Pancreas (tissue), 10 donors: ENCODE data around the gene CHD2. TPM values are rescaled to one million over a fixed set of nuclear protein-coding genes. Genes with fewer than 3 reads are reported as not detected.
A peak's percentile ranks its signal among the peaks of the same experiment; 100 is the strongest.

Experiments used
- ATAC-seq, 4 donors: fragments of 200-7000 bp; cut with Tn5 transposase; one replicate each; pipeline versions ENCODE4 v1.8.0 to v1.9.1; 2020; ENCODE audit warnings: mild to moderate bottlenecking in 4 of 4, moderate library complexity in 4 of 4
- DNase-seq, 6 donors: peaks; one replicate each; pipeline ENCODE4 v3.0.0-alpha.2; 2020
- FAIRE-seq: peaks from 2 replicates; lab custom pipeline; 2012; peaks lifted over from hg19 to GRCh38; lab: Jason Lieb, UNC
- H3K27ac ChIP-seq, 4 donors: fragments of 200-600 bp; sonication (generic); 1 replicate in 3 of 4; 2 replicates in 1 of 4; pipeline versions ENCODE4 v1.5.0 to v1.8.0; 2020
- H3K27me3 ChIP-seq, 4 donors: fragments of 200-600 bp; one replicate each; pipeline ENCODE4 v1.8.0; 2021
- H3K36me3 ChIP-seq, 3 donors: fragments of 200-600 bp; sonication (generic) in 1 of 3; one replicate each; pipeline versions ENCODE4 v1.5.0 to v1.8.0; 2020 to 2021
- H3K4me1 ChIP-seq, 3 donors: fragments of 200-600 bp; one replicate each; pipeline ENCODE4 v1.8.0; 2021
- H3K4me3 ChIP-seq, 4 donors: fragments of 200-600 bp; sonication (generic) in 2 of 4; one replicate each; pipeline versions ENCODE4 v1.5.0 to v1.8.0; 2020 to 2021
- H3K9me3 ChIP-seq, 4 donors: fragments of 200-600 bp; one replicate each; pipeline ENCODE4 v1.8.0; 2021
- CTCF ChIP-seq, 4 donors: fragments of 200-600 bp; sonication (generic) in 3 of 4; IDR thresholded peaks; one replicate each; pipeline versions ENCODE4 v1.5.0 to v1.8.0; 2021; ENCODE audit warnings: antibody characterized with exemption in 4 of 4
- WGBS, 2 donors: extraction: QIAGEN DNeasy Blood & Tissue Kit; methylation state at CpG; one replicate each; pipeline ENCODE4 v1.1.7; 2013; 5-methylcytosine and 5-hydroxymethylcytosine counted together
- intact Hi-C, 3 donors: fragments of 100-400 bp; cut with DNase I; formaldehyde crosslinking; loops; one replicate each; pipeline versions ENCODE4 v1.11.1 to v1.14.2; 2022
- polyA plus RNA-seq, 2 donors: library from polyadenylated mRNA; stranded (reverse); fragments of 200-250 nt; gene quantifications; one replicate each; pipeline ENCODE4 v1.2.3, GENCODE V29; 2013
- total RNA-seq, 6 donors: library from RNA; stranded (reverse); fragmentation: NEBNext Ultra II Directional in 4 of 6; extraction: Animal tissue kit (Norgen Biotek cat#: 25700) in 4 of 6; gene quantifications; one replicate each; pipeline versions ENCODE4 v1.2.1 to v1.2.4, GENCODE V29; 2021 to 2023
- donor health status: healthy with polysubstance abuse.
- donor health status: DM: no; HTN: no; CAD: no; lungs with moderate emphysema.
- donor health status: DM: no; HTN: no; CAD: no.
- donor health status: control.
- donor health status: control.
- donor health status: Bipolar disorder and iron deficiency.
- donor health status: DM: yes; HTN: yes; CAD: no.
- donor health status: DM: no; HTN: no; CAD: no.
- donor health status: DM: no; HTN: no; CAD: no.
- donor health status: DM: yes; HTN: yes; CAD: no.

Gene CHD2
- total and polyA plus RNA-seq, 8 donors = 27.7 to 86.3 (median 44.0) TPM

GRCh38 chr15:92974183-92974915, 74.2 kb downstream of the CHD2 start:
- no peak for FAIRE-seq
- no peak for DNase-seq
- Histone ChIP-seq H3K27me3 (no peaks in the 10 kb centered on the region), H3K4me3 (no peak overlapping the region), H3K4me1 (peaks cover 0 to 4% (median 0%) of the 10 kb centered on the region in 3 donors), H3K36me3 (peaks cover 0 to 68% (median 16%) of the 10 kb centered on the region in 3 donors), H3K9me3 (no peaks in the 10 kb centered on the region), H3K27ac (no peak overlapping the region)
- ATAC-seq = no peak
- TF ChIP-seq CTCF (IDR thresholded peaks at IDR 0.05) = no peak
- 82 to 87% methylated on average over 6 of the region's 6 CpGs for WGBS, 2 donors
- intact Hi-C loops = no loop called here

- 96 to 98% methylated on average over 5 of the region's 5 CpGs for WGBS, 2 donors
- Histone ChIP-seq H3K4me1 (no peaks in the 10 kb centered on the region), H3K27me3 (no peaks in the 10 kb centered on the region), H3K4me3 (no peak overlapping the region), H3K9me3 (no peaks in the 10 kb centered on the region), H3K27ac (no peak overlapping the region), H3K36me3 (peaks cover 4 to 88% (median 47%) of the 10 kb centered on the region in 3 donors)
- peak in 2 of 4 donors; percentile 31 to 34 for ATAC-seq
- TF ChIP-seq CTCF (IDR thresholded peaks at IDR 0.05) = no peak
- no peak for FAIRE-seq
- intact Hi-C loops = no loop called here
- DNase-seq = no peak
Observed at GRCh38 chr15:92979011-92979701, 79.0 kb downstream of the CHD2 start.

GRCh38 chr15:92981333-92981732, 81.2 kb downstream of the CHD2 start:
- Histone ChIP-seq H3K4me3 (no peak overlapping the region), H3K27me3 (no peaks in the 10 kb centered on the region), H3K36me3 (peaks cover 4 to 89% (median 59%) of the 10 kb centered on the region in 3 donors), H3K4me1 (no peaks in the 10 kb centered on the region), H3K27ac (no peak overlapping the region), H3K9me3 (no peaks in the 10 kb centered on the region)
- FAIRE-seq = no peak
- WGBS, 2 donors = 82 to 94% methylated on average over 8 of the region's 8 CpGs
- intact Hi-C loops = no loop called here
- no peak for ATAC-seq
- no peak for TF ChIP-seq CTCF (IDR thresholded peaks at IDR 0.05)
- DNase-seq = no peak

- H3K9me3 ChIP-seq = no peaks in the 10 kb centered on the region
- DNase-seq (no peak), FAIRE-seq (no peak), ATAC-seq (no peak)
- H3K27ac ChIP-seq = no peak overlapping the region
- no peak for TF ChIP-seq CTCF (IDR thresholded peaks at IDR 0.05)
- no peak overlapping the region for H3K4me3 ChIP-seq
- no peaks in the 10 kb centered on the region for H3K27me3 ChIP-seq
- 87 to 89% methylated on average over 4 of the region's 4 CpGs for WGBS, 2 donors
- no peaks in the 10 kb centered on the region for H3K4me1 ChIP-seq
- intact Hi-C loops = no loop called here
- peaks cover 4 to 81% (median 62%) of the 10 kb centered on the region in 3 donors for H3K36me3 ChIP-seq
Observed at GRCh38 chr15:92984161-92984560, 84.0 kb downstream of the CHD2 start.
